ENCODE results near the gene CARM1. TPM values are rescaled to one million over a fixed set of nuclear protein-coding genes. Genes with fewer than 3 reads are reported as not detected.

Gene CARM1
- total and polyA plus RNA-seq, 11 donors, result 22.4 to 39.5 (median 29.3) TPM

- Histone ChIP-seq H3K9me3 (peaks cover 0 to 19% (median 7%) of the 10 kb centered on the region in 12 donors), H3K4me3 (no peak overlapping the region), H3K36me3 (no peaks in the 10 kb centered on the region), H3K4me1 (peaks cover 0 to 2% (median 0%) of the 10 kb centered on the region in 12 donors), H3K27ac (no peak overlapping the region), H3K27me3 (no peaks in the 10 kb centered on the region)
- WGBS, 4 donors, result 83 to 89% (median 85%) methylated on average over 7 of the region's 7 CpGs
- TF ChIP-seq CTCF (IDR thresholded peaks at IDR 0.05) (no peak), POLR2A (IDR thresholded peaks at IDR 0.05) (no peak)
- intact Hi-C loops (cut with DNase I), result no loop called here
- DNase-seq (no peak), ATAC-seq (no peak)
Observed at GRCh38 chr19:10842788-10843187, 28.6 kb upstream of the CARM1 start.

GRCh38 chr19:10846500-10847202 lies 24.7 kb upstream of the CARM1 start:
- peaks cover 0 to 7% (median 0%) of the 10 kb centered on the region in 12 donors for H3K4me1 ChIP-seq
- no peak for ATAC-seq
- no peak for DNase-seq
- TF ChIP-seq POLR2A (IDR thresholded peaks at IDR 0.05), result no peak
- no peak for TF ChIP-seq CTCF (IDR thresholded peaks at IDR 0.05)
- intact Hi-C loops (cut with DNase I), result no loop called here
- no peaks in the 10 kb centered on the region for H3K36me3 ChIP-seq
- H3K27ac ChIP-seq, result no peak overlapping the region
- H3K27me3 ChIP-seq, result peaks cover 0 to 8% (median 0%) of the 10 kb centered on the region in 9 donors
- 83 to 88% (median 86%) methylated on average over 2 of the region's 2 CpGs for WGBS, 4 donors
- H3K9me3 ChIP-seq, result peaks cover 0 to 19% (median 7%) of the 10 kb centered on the region in 12 donors
- no peak overlapping the region for H3K4me3 ChIP-seq

DNA sequence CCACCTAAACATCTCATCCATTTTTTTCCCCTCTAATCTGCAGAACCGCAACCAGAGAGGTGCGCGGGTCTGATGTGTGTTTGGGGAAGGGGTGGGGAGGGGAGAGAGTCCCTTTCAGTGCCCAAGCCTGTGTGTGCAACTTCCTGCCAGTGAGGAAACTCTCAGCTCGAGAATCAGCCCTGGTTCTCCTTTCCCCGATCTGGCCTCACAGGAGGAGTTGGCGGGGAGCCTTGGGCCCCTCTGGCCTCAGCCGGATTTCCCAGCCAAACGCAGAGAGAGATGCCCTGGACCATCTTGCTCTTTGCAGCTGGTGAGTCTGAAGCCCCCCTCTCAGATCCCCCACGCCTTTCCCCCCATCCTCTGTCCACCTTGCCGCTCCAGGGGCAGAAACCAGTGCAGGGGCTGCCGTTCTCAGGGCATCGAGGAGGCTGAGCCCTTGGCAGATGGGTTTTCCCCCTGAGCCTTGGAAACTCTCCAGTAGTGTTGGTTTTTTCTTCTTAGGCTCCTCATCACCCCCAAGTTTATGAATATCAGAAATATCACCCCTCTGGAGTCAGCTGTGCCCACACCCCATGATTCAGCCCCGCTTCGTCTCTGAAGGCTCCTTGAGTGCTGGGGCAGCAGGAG lies 23.0 kb upstream of the CARM1 start, which contains the start of gene C19orf38:
C19orf38 (plus strand) TSS at position 186 of the 627 bp plus-strand sequence; CDS start at position 280, 94 bp downstream.
- intact Hi-C loops (cut with DNase I), result no loop called here
- no peak for DNase-seq
- H3K4me1 ChIP-seq, result peaks cover 0 to 7% (median 0%) of the 10 kb centered on the region in 12 donors
- 48 to 54% (median 52%) methylated on average over 13 to 14 of the region's 14 CpGs for WGBS, 4 donors
- TF ChIP-seq POLR2A (IDR thresholded peaks at IDR 0.05) (no peak), CTCF (IDR thresholded peaks at IDR 0.05) (no peak)
- H3K36me3 ChIP-seq, result no peaks in the 10 kb centered on the region
- ATAC-seq, result peak in 2 of 4 donors; percentile 60 to 69
- H3K4me3 ChIP-seq, result peak within 1 kb of the TSS in 2 of 12 donors; percentile 7 to 45
- H3K27ac ChIP-seq, result peak within 1 kb of the TSS in 1 of 12 donors; percentile 27
- peaks cover 0 to 8% (median 0%) of the 10 kb centered on the region in 9 donors for H3K27me3 ChIP-seq
- peaks cover 0 to 19% (median 7%) of the 10 kb centered on the region in 12 donors for H3K9me3 ChIP-seq

DNA sequence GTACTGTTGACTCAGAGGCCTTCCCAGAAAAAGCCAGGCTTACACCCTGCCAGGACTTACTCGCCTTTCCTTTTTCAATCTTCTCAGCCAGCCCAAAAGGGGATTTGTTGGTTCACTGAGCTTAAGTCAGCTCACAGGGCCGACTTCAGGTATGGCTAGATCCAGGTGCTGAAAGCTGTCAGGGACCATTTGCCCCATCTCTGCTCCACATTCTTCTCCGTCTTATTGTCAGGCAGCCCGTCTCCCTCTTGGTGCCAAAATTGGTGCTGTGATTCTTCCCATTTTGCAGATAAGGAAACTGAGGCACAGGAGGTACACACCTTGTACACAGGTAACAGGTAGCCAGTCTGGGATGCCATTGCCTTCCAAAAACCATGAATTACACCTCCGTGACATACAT lies 20.7 kb upstream of the CARM1 start:
- WGBS, 4 donors, result 91 to 96% (median 93%) methylated on average over 5 of the region's 5 CpGs
- intact Hi-C loops (cut with DNase I), result no loop called here

More for the DNA sequence above, 20.7 kb upstream of the CARM1 start:
- Histone ChIP-seq H3K27ac (no peak overlapping the region), H3K27me3 (peaks cover 0 to 8% (median 0%) of the 10 kb centered on the region in 9 donors), H3K36me3 (no peaks in the 10 kb centered on the region), H3K4me1 (peaks cover 0 to 7% (median 0%) of the 10 kb centered on the region in 12 donors), H3K4me3 (no peak overlapping the region), H3K9me3 (peaks cover 0 to 15% (median 7%) of the 10 kb centered on the region in 12 donors)
- DNase-seq, result no peak
- no peak for ATAC-seq
- TF ChIP-seq CTCF (IDR thresholded peaks at IDR 0.05), result no peak
- no peak for TF ChIP-seq POLR2A (IDR thresholded peaks at IDR 0.05)
